ENCODE results near the gene GPER1.

GPER1 gene

GRCh38 chr7:1099154-1099542 is 11.2 kb downstream of the GPER1 start:
- no peak for TF ChIP-seq CTCF (IDR thresholded peaks at IDR 0.05; ENCODE audit: borderline replicate concordance, control extremely low read depth, extremely low read depth, insufficient read depth, missing control alignments)
- in situ Hi-C loops (cut with MboI; ENCODE audit: low sequenced_read_pairs, unreplicated experiment), result no loop called here
- no peak for DNase-seq (ENCODE audit: low spot score)

- no peak for DNase-seq (ENCODE audit: low spot score)
- TF ChIP-seq CTCF (IDR thresholded peaks at IDR 0.05; ENCODE audit: borderline replicate concordance, control extremely low read depth, extremely low read depth, insufficient read depth, missing control alignments), result no peak
- in situ Hi-C loops (cut with MboI; ENCODE audit: low sequenced_read_pairs, unreplicated experiment), result no loop called here
Observed at GRCh38 chr7:1099637-1100036, 11.7 kb downstream of the GPER1 start.

DNA sequence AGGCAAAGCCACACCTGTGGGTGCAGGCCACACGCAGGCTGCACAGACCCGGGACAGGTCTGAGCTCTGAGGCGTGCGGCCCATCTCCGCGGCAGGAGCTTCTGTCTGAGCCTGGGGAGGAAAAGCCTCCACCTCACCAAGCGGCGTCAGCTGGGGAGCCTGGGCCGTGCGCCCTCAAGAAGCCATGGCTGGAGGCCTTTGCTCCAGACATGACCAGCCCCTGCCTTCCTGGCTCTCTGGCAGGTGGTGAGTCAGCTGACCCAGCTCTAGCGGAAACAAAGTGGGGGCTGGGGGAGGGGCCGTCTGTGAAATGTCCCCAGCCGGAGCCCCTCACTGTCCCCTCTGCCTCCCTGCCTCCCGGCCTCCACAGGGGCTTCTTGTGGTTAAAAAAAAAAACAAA is 12.5 kb downstream of the GPER1 start:
- TF ChIP-seq CTCF (IDR thresholded peaks at IDR 0.05; ENCODE audit: borderline replicate concordance, control extremely low read depth, extremely low read depth, insufficient read depth, missing control alignments), result no peak
- in situ Hi-C loops (cut with MboI; ENCODE audit: low sequenced_read_pairs, unreplicated experiment), result no loop called here
- DNase-seq (ENCODE audit: low spot score), result no peak

DNA sequence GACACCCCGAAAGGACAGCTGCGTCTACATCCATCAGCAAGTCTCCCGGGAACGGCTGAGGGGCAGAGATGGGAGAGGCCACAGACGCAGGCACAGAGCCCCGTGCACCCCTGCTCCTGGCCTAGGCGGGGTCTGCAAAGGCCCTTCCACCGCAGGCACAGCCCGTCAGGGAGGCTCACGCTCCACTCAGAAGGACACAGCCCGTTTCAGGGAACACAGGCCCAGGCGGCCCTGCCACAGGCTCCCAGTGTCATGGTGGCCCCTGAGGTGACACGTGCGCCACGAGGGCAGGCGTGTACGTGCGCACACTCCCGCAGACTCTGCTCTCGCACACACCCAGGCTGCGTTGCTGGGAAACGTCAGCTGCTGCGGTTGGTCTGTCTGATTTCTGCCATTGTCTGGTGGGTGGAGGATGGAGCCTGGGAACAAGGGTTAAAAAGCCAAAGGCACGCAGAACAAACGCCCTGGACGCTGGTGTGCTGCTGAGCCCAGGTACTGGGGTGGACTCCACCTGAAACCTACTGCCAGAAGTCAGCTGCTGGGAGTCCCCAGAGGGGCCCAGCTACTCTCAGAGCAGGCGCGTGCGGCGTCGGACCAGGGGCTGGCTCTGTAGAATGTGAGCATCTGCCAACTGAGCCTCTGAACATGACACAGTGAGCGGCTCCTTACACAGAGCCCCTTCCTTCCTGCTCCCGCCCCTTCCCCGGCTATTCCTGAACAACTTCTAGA is 13.1 kb downstream of the GPER1 start:
- no peak for TF ChIP-seq CTCF (IDR thresholded peaks at IDR 0.05; ENCODE audit: borderline replicate concordance, control extremely low read depth, extremely low read depth, insufficient read depth, missing control alignments)
- no peak for DNase-seq (ENCODE audit: low spot score)
- in situ Hi-C loops (cut with MboI; ENCODE audit: low sequenced_read_pairs, unreplicated experiment), result no loop called here

- DNase-seq (ENCODE audit: low spot score), result no peak
- in situ Hi-C loops (cut with MboI; ENCODE audit: low sequenced_read_pairs, unreplicated experiment), result no loop called here
- no peak for TF ChIP-seq CTCF (IDR thresholded peaks at IDR 0.05; ENCODE audit: borderline replicate concordance, control extremely low read depth, extremely low read depth, insufficient read depth, missing control alignments)
Observed at GRCh38 chr7:1101563-1102431, 13.9 kb downstream of the GPER1 start.

GRCh38 chr7:1103009-1103788 is 15.3 kb downstream of the GPER1 start:
- no peak for TF ChIP-seq CTCF (IDR thresholded peaks at IDR 0.05; ENCODE audit: borderline replicate concordance, control extremely low read depth, extremely low read depth, insufficient read depth, missing control alignments)
- peak; percentile 77 for DNase-seq (ENCODE audit: low spot score)
- in situ Hi-C loops (cut with MboI; ENCODE audit: low sequenced_read_pairs, unreplicated experiment), result no loop called here

Measured in GM13976 (cell line).